DMS53 treated with DMSO at 0.1 percent for 48 hours (cell line): ENCODE results near the gene IL17REL.

Source experiments
- DNase-seq: peaks from one replicate; lab custom pipeline; 2025; ENCODE audit not compliant: unreplicated experiment; lab: John Stamatoyannopoulos, UW

The IL17REL gene

DNA sequence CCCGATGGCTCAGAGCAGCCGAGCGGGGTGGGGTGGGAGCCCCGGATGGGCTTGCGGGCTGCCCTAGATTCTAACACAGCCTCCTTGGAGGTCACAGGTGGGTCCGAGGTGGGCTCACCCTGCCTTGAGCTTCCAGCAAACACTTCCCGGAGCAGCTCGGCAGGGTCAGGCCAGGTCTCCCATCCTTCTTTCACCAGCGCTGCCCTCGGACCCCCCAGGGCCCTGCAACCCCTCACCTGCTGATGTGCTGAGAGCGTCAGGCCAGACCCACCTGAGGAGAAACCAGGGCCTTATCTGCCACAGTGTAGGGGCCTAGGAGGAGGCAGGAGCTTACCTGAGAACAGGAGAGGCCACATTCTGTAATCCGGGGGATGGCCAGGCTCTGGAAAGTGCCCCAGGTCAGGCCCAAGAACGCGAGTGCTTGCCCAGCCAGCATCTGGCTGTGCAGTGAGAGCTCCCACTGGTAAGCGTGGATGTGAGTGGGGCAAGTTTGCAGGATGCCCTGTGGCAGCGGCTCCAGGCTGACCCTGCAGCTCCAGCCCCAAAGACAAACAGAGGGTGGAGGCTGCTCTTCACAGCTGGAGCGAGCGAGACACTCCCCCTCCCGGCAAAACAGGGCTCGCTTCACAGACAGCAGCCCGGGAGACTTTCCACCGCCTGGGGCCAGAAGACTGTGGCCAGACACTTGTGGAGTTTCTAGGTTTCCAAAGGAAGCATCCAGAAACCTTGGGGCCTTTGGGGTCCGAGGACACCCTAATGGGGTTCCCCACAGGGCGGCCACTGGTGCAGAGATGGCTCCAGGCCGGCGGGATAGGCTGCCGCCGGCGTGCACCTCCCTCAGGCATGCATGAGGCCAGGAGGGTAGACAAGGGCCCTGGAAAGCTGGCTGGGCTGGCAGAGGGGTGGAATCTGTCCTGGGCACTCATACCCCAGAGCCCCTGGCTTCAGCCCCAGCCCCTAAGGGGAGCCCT is at the start of gene IL17REL:
Gene IL17REL (minus strand): TSS at position 555 of the 971 bp plus-strand sequence. CDS start 119 bp downstream, at position 436.
- peak; percentile 5 for DNase-seq

DNA sequence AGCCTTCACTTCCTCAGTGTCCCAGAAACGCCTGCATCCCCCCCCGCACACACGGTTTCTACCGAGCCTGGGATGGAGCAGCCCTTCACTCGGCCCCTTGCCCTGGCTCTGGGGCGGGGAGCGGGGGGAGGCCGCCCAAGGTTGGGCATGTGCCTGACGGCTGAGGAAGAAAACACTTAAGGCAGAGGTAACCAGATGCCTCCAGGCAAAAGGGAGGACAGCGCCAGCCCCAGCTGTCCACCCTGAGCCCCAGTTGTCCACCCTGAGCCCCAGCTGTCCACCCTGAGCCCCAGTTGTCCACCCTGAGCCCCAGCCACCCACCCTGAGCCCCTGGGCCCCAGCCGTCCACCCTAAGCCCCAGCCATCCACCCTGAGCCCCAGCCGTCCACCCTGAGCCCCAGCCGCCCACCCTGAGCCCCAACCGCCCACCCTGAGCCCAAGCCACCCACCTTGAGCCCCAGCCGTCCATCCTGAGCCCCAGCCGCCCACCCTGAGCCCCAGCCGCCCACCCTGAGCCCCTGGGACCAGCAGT is 49.3 kb upstream of the IL17REL start:
- no peak for DNase-seq

DNA sequence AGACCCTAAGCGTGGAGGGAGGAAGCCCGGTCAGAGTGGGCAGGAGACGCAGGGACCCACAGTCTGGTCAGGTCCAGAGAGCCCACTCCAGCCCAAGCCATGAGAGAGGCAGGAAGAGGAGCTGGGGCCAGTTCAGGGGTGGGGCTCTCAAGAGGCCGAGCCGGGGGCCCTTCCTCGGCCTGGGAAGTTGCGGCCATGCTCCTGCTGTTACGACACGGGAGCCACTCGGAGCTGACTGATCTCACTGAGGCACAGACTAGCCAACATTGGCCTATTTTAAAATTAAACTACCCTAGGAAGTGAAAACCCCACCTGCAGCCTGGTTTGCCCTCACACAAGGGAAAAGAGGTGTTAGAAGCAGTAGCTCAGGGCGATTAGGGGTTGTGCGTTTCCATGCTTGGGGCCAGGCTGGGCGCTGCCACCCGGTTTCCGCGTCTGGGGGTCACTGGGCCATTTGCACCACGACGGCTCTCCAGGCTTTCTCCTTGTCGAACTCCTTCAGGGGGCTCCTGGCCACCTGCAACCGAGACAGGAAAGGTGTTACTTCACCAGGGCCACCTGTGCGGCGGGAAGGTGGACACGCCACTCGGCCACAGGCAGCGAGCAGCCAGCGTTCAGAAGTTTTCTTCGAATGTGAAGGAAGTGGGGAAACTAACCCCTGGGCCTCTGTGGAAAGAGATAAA is 48.7 kb upstream of the IL17REL start:
- no peak for DNase-seq

DNA sequence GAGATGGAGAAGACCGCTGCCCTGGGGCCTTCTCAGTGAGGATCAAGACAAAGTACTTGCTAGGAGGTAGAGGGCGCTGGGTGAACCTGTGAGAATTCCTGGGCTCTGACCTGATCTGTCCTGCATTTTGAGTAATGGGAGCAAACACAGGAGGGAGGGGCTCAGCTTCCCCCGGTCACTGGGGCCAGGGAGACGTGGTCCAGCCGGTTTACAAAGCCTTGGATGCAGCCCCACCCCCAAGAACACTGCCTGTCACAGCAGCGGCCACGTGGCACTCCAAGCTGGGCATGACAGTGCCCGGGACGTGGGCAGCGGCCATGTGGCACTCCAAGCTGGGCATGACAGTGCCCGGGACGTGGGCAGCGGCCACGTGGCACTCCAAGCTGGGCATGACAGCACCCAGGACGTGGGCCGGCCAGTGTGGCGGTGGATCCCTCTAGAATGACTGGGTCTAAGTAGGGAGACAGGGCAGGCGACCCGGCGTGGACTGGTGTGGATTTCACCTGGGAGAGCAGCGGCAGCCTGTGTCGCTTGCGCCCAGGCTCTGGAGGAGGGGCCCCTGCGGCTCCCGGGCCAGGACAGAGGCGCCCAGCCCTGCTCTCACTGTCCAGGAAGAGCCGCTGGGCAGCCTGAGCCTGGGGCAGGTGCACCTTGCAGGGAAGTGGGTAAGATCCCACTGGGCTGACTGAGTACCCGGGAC is 48.0 kb upstream of the IL17REL start:
- no peak for DNase-seq

DNA sequence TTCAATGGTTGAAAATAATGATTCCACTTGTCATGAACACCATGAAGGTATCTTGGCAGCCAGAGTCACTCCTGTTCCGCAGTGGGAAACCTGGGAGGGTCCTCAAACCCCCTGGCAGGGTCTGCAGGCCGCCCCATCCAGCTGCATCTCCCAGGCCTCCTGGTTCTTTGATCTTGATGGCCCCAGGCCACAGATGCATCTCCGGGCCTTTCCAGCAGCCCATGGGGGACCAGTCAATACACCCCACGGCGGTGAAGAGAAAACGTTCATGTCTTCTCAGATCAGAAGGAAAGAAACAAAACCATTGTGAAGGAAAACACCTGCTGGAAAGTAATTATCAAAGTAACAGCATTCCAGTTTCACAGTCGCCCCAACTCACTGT is 47.3 kb upstream of the IL17REL start:
- no peak for DNase-seq

DNA sequence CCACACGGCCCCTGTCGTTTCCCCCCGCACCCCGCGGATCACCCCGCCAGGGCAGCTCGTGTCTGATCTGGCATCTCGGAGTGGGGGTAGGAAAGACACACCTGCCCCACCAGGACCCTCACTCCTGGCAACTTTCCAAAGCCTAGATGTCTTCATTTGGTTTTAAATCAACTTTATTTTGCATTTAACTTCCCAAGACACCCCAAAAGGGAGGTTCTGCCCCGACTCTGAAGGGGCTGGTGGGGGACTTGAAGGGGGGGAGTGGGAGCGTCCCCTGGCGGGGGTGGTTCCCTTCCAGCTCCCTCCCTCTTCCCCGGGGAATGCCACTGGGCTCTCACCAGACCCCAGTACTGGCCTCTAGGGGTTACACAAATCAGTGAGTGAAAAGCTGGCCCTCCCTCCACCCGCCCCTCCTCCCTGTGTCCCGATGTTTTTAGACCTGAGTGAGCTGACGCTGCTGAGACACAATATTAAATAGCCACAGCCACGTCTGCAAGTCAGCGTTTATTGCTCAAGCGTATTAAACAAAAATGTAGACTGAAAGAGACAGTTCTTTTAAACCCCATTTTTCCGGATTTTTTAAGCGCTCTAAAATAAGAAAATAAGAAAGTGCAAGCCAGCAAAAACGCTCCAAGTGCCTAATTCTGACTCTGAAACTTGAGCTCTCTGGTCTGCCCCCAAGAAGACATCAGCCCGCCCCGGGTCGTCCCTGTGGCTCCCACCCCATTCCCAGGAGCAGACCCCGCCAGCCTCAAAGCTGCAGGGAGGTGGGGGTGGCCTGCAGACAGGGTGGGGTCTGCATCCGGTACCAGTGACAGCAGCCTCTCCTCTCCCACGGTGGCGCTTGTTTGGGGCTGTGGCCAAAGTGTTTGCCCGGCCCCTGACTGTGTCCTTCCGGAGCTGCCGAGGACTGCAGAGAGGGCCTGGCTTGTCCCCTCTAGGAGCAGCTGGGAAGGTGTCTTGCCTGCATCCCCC is 46.6 kb upstream of the IL17REL start:
- DNase-seq = no peak

DNA sequence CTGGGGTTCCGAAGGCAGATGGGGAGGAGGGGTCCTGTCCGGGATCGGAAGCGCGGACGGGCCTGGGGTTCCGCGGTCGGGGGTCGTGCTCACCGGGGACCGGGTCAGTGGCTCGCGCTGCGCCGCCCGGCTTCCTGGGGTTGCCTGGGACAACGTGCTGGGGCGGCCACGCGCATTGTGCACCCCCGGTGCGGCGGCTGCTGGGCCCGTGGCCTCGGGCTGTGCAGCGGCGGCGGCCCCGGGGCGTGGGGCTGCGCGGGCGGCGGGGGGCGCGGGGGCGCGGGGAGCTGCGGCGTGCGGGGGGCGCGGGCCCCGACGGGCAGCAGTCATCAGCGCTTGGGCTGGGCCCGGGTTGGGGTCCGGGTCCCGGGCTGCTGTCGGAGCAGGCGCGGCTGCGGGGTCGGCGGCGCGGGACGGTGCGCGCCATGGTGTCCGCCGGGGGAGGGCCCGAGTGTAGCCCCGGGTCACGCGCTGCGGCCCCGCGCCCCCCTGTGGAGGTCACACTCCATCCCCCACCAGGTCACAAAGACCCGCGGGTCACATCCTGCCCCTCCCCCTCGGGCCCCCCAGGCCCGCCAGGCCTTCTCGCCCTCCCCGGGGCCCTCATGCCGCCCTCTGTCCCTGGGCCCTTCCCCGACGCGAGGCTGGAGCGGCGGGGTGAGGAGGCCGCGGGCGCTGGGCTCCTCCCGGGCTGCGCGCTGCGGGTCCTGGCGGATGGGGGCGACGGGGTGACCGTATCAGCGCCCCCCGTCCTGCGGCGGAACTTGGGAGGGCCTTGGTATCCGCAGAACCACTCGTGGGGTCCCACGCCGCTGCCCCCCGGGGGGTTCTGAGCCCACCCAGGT is 45.7 kb upstream of the IL17REL start, which contains the start of gene TTLL8:
Gene TTLL8 (minus strand): TSS at position 238 of the 845 bp plus-strand sequence.
- no peak for DNase-seq

DNA sequence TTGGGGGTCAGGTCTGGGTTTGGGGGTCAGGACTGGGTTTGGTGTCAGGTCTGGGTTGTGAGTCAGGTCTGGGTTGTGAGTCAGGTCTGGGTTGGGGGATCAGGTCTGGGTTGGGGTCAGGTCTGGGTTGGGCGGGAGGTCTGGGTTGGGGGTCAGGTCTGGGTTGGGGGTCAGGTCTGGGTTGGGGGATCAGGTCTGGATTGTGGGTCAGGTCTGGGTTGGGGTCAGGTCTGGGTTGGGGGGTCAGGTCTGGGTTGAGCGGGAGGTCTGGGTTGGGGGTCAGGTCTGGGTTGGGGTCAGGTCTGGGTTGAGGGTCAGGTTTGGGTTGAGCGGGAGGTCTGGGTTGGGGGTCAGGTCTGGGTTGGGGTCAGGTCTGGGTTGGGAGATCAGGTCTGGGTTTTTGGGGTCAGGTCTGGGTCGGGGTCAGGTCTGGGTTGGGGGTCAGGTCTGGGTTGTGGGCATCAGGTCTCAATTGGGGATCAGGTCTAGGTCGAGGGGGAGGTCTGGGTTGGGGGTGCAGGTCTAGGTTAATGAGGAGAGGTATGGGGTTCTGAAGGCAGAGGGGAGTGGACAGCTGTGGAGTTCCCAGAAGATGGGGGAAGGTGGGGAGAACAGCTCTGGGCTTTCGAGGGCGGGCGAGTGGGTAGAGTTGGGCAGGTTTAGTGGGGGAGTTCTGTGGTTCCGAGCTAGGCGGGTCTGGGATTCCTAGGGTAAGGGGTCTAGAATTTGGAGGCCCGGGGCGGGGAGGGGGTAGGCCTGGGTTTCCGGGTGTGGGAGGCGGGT is 44.9 kb upstream of the IL17REL start:
- DNase-seq = no peak

DNA sequence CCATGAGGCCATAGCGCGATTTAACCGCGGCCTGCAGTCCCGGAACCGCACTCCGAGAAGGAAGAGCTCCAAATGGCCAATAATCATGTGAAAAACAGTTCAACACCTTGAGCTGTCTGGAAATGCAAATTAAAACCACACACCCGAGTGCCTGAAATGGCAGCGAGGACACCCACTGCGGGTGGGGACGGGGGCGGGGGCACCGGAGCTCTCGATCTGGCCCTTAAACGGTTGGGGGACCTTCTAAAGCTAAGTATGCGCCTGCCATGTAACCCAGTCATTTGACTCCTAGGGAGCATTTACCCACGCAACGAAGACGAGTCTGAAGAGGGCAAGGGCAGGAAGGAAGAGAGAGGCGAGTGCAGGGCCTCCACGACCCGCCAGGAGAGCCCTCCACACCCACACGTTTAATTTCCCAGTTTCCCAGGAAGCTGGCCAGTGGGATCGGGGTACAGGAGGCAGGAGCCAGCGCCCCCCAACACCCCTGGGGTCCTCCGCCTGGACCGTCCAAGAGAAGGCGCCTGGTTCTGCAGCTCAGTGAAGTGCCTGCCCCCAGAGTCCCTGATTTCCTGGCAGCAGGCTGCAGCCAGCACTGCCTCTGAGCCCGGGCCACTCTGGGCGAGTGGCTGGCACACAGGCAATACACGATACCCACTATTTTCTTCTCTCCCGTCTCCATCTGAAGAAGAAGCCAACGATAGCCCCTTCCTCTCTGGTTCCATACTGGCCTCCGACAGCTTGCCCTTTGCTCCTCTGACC is 43.8 kb upstream of the IL17REL start:
- no peak for DNase-seq

DNA sequence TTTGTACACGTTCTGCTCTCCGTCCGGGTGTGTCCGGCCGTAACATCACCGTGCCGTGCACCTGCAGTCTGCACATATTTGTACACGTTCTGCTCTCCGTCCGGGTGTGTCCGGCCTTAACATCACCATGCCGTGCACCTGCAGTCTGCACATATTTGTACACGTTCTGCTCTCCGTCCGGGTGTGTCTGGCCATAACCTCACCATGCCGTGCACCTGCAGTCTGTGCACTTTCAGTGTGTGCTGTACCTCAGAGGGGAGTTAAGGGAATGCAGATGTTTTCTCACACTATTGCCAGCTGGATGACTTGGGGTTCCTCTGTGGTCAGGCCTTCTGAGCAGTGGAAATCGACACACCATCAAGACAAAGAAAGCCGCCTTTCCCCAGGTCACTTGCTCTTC is 41.3 kb upstream of the IL17REL start:
- no peak for DNase-seq

DNA sequence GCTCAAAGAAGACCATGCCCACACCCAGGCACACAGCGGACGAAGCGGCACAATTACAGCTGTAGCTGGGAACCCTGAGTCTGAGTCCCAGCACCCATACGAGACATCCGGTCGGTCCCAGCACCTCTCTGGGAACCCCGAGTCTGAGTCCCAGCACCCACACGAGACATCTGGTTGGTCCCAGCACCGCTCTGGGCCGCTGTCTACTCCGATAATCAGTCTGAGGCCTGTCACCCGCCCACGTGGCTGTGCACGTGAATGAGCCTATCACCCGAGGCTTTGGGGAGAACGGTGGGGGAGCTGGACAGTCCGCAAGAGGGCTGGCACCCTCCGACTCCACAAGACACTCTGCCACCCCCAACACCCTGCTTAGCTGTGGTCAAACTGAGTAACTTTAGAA is 39.4 kb upstream of the IL17REL start:
- DNase-seq = no peak

DNA sequence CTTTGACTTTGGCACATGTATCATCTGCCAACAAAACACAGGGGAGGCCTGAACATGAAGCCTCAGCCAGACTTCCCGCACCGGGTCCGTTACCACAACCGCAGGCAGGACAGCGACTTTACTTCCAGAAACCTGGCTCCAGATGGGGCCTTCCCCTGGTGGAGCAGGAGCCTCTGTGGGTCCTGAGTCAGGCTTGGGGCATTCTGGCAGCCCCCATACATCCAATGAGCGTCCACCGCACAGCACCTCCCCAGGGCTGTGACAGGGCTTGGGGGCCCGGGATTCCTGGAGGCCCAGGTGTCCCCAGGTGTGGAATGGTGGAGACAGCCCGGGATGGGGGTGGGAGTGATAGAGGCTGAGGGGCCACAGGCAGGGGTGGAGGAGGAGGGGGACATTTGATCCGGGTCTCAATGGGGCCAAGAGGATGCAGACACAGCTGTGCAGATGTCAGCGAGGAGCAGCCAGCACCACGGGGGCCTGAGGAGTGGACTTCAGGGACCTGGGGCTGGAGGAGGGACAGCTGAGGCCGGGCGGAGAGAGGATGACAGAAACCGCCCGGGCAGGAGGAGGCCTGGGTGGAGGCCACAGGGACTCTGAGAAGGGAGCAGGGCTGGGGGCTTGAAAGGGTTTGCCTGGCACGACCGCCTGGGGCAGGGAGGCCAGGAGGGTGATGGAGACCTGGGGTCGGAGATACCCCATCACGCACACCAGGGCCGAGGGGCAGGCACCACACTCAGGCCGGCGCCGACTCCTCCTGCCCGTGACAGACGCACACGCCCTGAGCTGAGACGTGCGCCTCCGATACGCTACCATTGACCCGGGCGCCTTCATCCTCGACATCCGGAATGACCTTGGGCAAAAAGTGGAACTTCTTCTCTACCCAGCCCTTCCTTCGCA is 37.0 kb upstream of the IL17REL start:
- DNase-seq = no peak

DNA sequence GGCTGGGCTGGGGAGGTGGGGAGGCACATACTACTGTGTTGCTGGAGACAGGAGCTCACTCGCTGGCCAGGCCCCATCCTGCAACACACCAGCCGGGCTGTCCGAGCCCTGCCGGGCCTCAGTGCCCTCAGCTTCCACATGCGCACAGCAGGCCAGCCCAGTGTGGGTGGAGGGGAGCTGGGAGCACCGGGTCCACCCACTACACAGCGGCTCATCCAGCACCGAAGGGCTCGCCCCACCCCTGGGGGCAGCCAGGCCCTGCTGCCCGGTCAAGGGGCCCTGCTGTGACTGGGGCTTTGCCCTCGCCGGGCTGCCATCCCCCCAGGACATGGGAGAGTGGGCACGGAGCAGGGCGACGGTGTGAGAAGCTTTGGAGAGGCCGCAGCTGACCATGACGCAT is 36.3 kb upstream of the IL17REL start:
- DNase-seq = no peak

DNA sequence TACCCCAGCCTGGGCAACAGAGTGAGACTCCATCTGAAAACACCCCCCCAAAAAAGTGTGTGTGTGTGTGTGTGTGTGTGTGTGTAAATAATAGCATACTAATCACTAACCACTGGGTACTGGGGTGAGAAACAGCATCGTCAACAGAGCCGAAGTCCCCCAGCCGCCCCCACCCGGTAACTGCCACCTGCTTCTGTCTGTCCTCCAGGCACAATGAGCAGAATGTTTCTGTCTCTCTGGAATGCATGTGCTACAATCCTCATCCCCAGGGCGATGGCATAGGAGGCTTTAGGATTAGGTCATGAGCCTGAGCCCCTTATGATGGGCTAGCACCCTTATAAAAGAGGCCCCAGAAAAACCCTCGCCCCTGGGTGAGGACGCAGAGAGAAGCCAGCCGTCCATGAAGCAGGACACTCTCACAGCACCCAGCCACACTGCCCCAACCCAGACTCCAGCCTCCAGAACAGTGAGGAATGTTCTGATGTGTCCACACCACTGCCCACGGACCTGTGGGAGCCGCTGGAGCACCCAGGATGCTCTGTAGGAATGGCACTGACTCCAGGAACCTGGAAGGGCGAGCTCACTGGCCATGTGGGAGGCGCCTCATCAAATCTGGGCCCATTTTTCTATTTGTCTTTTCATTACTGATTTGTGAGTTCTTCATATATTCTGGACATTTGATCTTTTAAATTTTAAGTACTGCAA is 35.6 kb upstream of the IL17REL start:
- no peak for DNase-seq

DNA sequence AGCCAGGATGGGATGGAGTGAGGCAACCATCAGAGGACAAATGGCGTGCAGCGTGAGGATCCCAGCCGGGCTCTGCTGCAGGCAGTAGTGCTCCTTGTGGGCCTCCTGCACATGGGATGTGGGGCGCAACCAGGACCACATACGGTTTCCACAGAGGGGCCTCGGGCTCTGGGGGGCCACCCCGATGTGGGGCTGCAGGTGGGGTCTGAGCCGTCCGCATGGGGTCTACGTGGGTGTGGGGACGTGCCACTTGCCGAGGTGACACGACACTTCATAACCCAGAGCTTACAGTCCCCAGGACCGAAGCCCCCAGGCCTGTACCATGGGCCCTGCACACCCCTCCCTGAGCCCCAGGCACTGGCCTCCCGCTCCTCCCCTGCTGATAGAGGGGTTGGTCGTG is 34.8 kb upstream of the IL17REL start:
- DNase-seq = no peak
